Esophagus squamous epithelium (tissue), 5 donors: ENCODE measurements around the gene OR2V2. TPM values are rescaled to one million over a fixed set of nuclear protein-coding genes. Genes with fewer than 3 reads are reported as not detected.
"Not testable (repeated sequence)": the region's sequence is repeated elsewhere in the genome, so short reads cannot be mapped to it uniquely, and the experiment has no call there.

Experiments
- DNase-seq: peaks from one replicate; lab custom pipeline; 2025; lab: John Stamatoyannopoulos, UW
- H3K27ac ChIP-seq, 4 donors: fragments of 200-600 bp; sonication (generic); one replicate each; pipeline ENCODE4 v1.5.1; 2016 to 2019; ENCODE audit warnings: mild to moderate bottlenecking in 1 of 4
- H3K27me3 ChIP-seq, 4 donors: fragments of 200-600 bp; sonication (generic); 1 replicate in 3 of 4; 2 replicates in 1 of 4; pipeline versions ENCODE4 v1.5.1 to v1.6.0; 2017 to 2021; ENCODE audit warnings: antibody characterized with exemption in 1 of 4
- H3K36me3 ChIP-seq, 3 donors: fragments of 200-600 bp; sonication (generic); one replicate each; pipeline ENCODE4 v1.5.1; 2016 to 2019
- H3K4me1 ChIP-seq, 3 donors: fragments of 200-600 bp; sonication (generic); one replicate each; pipeline ENCODE4 v1.5.1; 2017 to 2019
- H3K4me3 ChIP-seq, 4 donors: fragments of 200-600 bp; sonication (generic); 1 replicate in 3 of 4; 2 replicates in 1 of 4; pipeline ENCODE4 v1.5.1; 2016 to 2019; ENCODE audit warnings: mild to moderate bottlenecking in 2 of 4, moderate library complexity in 1 of 4
- H3K9me3 ChIP-seq, 3 donors: fragments of 200-600 bp; sonication (generic); one replicate each; pipeline ENCODE4 v1.5.1; 2016 to 2019
- POLR2A ChIP-seq, 4 donors: fragments of 450-650 bp; IDR thresholded peaks; one replicate each; pipeline ENCODE4 v1.6.1; 2017; ENCODE audit warnings: antibody characterized with exemption in 4 of 4, mild to moderate bottlenecking in 4 of 4, moderate library complexity in 3 of 4
- WGBS, 2 donors: methylation state at CpG; one replicate each; pipeline ENCODE4 v1.1.5; 2018; 5-methylcytosine and 5-hydroxymethylcytosine counted together
- intact Hi-C: fragments of 100-400 bp; cut with DNase I; formaldehyde crosslinking; loops from one replicate; pipeline ENCODE4 v1.15.0; 2022
- total RNA-seq, 4 donors: library from RNA; depleted of rRNA; stranded (reverse); fragments of >200 nt; gene quantifications; one replicate each; pipeline ENCODE4 v1.1.0, GENCODE V29; 2016
- TF ChIP-seq, protein P1 (sequence below), 6 experiments: fragments of 450-650 bp in 4 of 6; fragments of 200-600 bp in 2 of 6; sonication (generic) in 2 of 6; IDR thresholded peaks; one replicate each; pipeline ENCODE4 v1.5.1; 2016 to 2019; ENCODE audit warnings: antibody characterized with exemption in 6 of 6, mild to moderate bottlenecking in 4 of 6, moderate library complexity in 4 of 6
- donor health status: DM: yes; HTN: yes; CAD: no.

The OR2V2 gene
- total RNA-seq, 4 donors from 2014 or later, result not detected

DNA sequence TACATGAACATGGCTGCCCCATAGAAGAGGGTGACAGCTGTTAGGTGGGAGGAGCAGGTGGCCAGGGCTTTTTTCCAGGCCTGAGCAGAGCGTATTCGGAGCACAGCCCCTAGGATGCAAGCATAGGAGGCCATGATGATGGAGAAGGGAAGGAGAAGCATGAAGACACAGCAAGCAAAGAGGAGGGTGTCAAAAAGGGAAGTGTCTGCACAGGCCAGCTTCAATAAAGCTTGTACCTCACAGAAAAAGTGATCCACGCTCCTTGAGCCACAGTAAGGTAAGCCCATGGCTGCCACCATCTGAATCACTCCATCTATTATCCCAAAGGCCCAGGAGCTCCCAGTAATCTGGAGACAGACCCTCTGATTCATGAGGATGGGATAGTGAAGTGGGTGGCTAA is 22.9 kb upstream of the OR2V2 start:
- Histone ChIP-seq H3K4me1 (peaks cover 0 to 7% (median 0%) of the 10 kb centered on the region in 3 donors), H3K27ac (no peak overlapping the region), H3K9me3 (no peaks in the 10 kb centered on the region), H3K36me3 (no peaks in the 10 kb centered on the region), H3K4me3 (no peak overlapping the region), H3K27me3 (peaks cover 0 to 85% (median 0%) of the 10 kb centered on the region in 4 donors)
- WGBS, 2 donors, result 66 to 79% methylated on average over 3 of the region's 3 CpGs
- no peak for TF ChIP-seq POLR2A (IDR thresholded peaks at IDR 0.05)
- TF ChIP-seq, protein P1, sequence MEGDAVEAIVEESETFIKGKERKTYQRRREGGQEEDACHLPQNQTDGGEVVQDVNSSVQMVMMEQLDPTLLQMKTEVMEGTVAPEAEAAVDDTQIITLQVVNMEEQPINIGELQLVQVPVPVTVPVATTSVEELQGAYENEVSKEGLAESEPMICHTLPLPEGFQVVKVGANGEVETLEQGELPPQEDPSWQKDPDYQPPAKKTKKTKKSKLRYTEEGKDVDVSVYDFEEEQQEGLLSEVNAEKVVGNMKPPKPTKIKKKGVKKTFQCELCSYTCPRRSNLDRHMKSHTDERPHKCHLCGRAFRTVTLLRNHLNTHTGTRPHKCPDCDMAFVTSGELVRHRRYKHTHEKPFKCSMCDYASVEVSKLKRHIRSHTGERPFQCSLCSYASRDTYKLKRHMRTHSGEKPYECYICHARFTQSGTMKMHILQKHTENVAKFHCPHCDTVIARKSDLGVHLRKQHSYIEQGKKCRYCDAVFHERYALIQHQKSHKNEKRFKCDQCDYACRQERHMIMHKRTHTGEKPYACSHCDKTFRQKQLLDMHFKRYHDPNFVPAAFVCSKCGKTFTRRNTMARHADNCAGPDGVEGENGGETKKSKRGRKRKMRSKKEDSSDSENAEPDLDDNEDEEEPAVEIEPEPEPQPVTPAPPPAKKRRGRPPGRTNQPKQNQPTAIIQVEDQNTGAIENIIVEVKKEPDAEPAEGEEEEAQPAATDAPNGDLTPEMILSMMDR (IDR thresholded peaks at IDR 0.05), result no peak
- intact Hi-C loops, result no loop called here
- no peak for DNase-seq

GRCh38 chr5:181126841-181127240 is 20.5 kb upstream of the OR2V2 start:
- no peak overlapping the region for H3K27ac ChIP-seq
- no peak for DNase-seq
- H3K9me3 ChIP-seq, result no peaks in the 10 kb centered on the region
- TF ChIP-seq, protein P1 (IDR thresholded peaks at IDR 0.05), result no peak
- no peak for TF ChIP-seq POLR2A (IDR thresholded peaks at IDR 0.05)
- no peaks in the 10 kb centered on the region for H3K36me3 ChIP-seq
- 60 to 79% methylated on average over 14 to 16 of the region's 18 CpGs for WGBS, 2 donors
- H3K27me3 ChIP-seq, result peaks cover 0 to 87% (median 0%) of the 10 kb centered on the region in 4 donors
- H3K4me3 ChIP-seq, result no peak overlapping the region
- H3K4me1 ChIP-seq, result peaks cover 0 to 6% (median 0%) of the 10 kb centered on the region in 3 donors
- intact Hi-C loops, result no loop called here

DNA sequence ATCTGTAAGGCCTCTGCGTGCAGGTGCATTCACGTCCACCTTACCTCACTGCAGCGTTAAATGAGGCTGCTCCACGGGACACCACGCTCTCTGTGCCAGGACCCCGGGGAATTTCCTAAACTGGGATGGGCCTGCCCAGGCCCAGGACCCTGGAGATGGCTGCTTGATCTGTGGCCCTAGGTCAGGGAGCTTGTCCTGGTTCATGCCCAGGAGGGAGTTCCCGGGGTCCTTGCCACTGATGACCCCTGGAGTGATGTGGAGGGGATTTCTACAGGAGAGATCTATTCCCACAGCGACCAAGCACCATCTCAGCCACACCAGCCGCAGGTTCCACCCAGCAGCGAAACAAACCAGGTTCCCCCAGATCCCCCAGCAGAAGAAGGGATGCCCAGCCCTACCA is 19.9 kb upstream of the OR2V2 start:
- no peak overlapping the region for H3K27ac ChIP-seq
- intact Hi-C loops, result no loop called here
- DNase-seq, result no peak
- H3K4me1 ChIP-seq, result no peaks in the 10 kb centered on the region
- TF ChIP-seq, protein P1 (IDR thresholded peaks at IDR 0.05), result no peak
- no peak for TF ChIP-seq POLR2A (IDR thresholded peaks at IDR 0.05)
- no peak overlapping the region for H3K4me3 ChIP-seq
- peaks cover 0 to 87% (median 0%) of the 10 kb centered on the region in 4 donors for H3K27me3 ChIP-seq
- WGBS, 2 donors, result 60 to 70% methylated on average over 2 to 8 of the region's 10 CpGs
- no peaks in the 10 kb centered on the region for H3K36me3 ChIP-seq
- no peaks in the 10 kb centered on the region for H3K9me3 ChIP-seq

- no peaks in the 10 kb centered on the region for H3K9me3 ChIP-seq
- DNase-seq, result no peak
- H3K27me3 ChIP-seq, result peaks cover 0 to 85% (median 0%) of the 10 kb centered on the region in 4 donors
- TF ChIP-seq POLR2A (IDR thresholded peaks at IDR 0.05), result no peak
- TF ChIP-seq, protein P1 (IDR thresholded peaks at IDR 0.05), result no peak
- WGBS, 2 donors, result 68 to 73% methylated on average over 14 of the region's 15 CpGs
- H3K4me1 ChIP-seq, result no peaks in the 10 kb centered on the region
- H3K4me3 ChIP-seq, result no peak overlapping the region
- intact Hi-C loops, result no loop called here
- H3K27ac ChIP-seq, result no peak overlapping the region
- no peaks in the 10 kb centered on the region for H3K36me3 ChIP-seq
Measured at GRCh38 chr5:181127907-181128626, 19.3 kb upstream of the OR2V2 start.

DNA sequence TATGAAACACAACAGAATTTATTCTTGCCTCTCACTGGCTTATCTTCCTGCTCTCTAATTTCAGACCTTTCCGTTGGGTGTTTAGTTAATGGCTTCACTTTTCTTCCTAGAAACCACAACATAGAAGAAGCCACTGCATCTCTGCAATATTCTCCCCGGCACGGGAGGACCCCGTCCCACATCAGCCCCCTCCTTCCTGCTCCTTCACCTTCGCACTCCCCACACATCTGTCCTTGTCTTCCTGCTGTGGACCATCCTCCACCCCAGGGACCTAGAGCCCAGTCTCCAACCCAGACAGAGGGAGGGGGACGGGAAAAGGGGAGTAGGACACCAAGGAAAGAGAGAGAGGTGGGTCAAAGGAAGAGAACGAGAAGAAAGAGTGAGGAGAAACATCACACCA is 17.8 kb upstream of the OR2V2 start:
- Histone ChIP-seq H3K9me3 (no peaks in the 10 kb centered on the region), H3K36me3 (no peaks in the 10 kb centered on the region), H3K4me3 (no peak overlapping the region), H3K4me1 (peaks cover 0 to 6% (median 3%) of the 10 kb centered on the region in 3 donors), H3K27ac (no peak overlapping the region), H3K27me3 (peaks cover 0 to 79% (median 0%) of the 10 kb centered on the region in 4 donors)
- WGBS, 2 donors, result 52 to 72% methylated on average over 6 of the region's 7 CpGs
- TF ChIP-seq, protein P1 (IDR thresholded peaks at IDR 0.05), result no peak
- TF ChIP-seq POLR2A (IDR thresholded peaks at IDR 0.05), result no peak
- intact Hi-C loops, result no loop called here
- no peak for DNase-seq

DNA sequence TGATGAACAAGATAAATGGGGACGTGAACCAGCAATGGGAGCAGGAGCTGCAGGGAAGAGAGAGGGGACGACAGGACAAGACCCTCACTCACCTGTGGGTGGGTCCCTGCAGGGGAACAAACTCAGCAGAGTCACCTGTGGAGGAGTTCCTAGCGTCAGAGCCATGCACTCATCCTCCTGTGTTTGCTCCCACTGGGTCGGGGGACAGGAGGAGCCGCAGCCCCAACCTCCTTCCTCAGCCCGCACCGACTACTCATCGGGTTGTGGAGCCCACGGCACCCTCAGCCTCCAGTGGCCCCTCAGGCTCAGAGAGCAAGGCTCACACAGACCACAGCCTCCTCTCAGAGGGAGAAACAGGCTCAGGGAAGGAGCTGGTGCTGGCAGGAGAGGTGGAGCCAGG is 17.3 kb upstream of the OR2V2 start:
- H3K9me3 ChIP-seq, intact Hi-C loops, H3K4me3 ChIP-seq, H3K36me3 ChIP-seq, H3K27ac ChIP-seq, H3K4me1 ChIP-seq, DNase-seq: not testable (repeated sequence)
- 61 to 66% methylated on average over 6 to 7 of the region's 9 CpGs for WGBS, 2 donors
- peaks cover 0 to 77% (median 0%) of the 10 kb centered on the region in 4 donors for H3K27me3 ChIP-seq
